ENCODE results near the gene PSMG2. TPM values are rescaled to one million over a fixed set of nuclear protein-coding genes. Genes with fewer than 3 reads are reported as not detected.

Gene PSMG2
- total RNA-seq, result 10 to 100 TPM; 56.7 to 69.9 TPM
- long read RNA-seq, transcript PSMG2-201 (7 exons, 1,686 nt), result major isoform, 55 of 55 reads
- long read RNA-seq, partial matches to known transcripts, result 0 of 55 reads
- long read RNA-seq, other reads (novel, unspliced or antisense), result 0 of 55 reads

- intact Hi-C loops (cut with DNase I, micrococcal nuclease), result no loop called here
- ATAC-seq (peak; percentile 92), DNase-seq (peak; percentile 87 to 93)
These were observed at the start of gene PSMG2, which contains the start of gene CEP76 for GRCh38 chr18:12702221-12703095. Gene PSMG2, plus strand, starts transcription at chr18:12703042. Its CDS starts 66 bp downstream, at chr18:12703108. Gene CEP76, minus strand, starts transcription at chr18:12702723. Its CDS starts 175 bp downstream, at chr18:12702548.

DNA sequence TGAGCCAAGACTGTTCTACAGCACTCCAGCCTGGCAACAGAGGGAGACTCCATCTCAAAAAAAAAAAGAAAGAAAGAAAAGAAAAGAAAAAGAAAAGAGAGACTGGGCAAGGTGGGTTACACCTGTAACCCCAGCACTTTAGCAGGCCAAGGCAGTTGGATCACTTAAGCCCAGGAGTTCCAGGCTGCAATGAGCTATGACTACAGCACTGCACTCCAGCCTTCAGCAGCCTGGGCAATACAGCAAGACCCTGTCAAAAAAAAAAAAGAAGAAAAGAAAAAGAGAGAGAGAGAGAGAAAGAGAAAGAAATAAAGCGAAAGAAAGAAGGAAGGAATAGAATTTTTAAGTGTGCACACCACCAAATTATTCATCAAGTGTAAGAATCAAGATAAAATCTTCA is 47.9 kb upstream of the PSMG2 start:
- ATAC-seq (no peak), DNase-seq (no peak)
- intact Hi-C loops (cut with DNase I, micrococcal nuclease), result no loop called here

DNA sequence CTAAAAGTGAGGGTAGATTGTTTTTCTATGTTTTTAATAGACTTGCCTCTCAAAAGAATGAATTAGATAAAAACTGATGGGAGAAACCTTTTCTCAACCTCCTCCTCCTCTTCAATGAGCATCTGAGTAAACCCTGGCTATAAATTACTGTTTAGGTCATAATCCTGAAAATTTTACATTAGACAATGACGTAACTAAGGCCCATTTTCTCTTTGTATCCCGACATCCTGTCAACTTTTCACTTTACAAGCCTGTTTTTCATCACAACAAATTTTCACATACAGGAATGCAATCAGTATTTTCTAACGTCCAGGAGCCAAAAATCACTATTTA is 46.3 kb upstream of the PSMG2 start:
- intact Hi-C loops (cut with DNase I, micrococcal nuclease), result no loop called here
- no peak for ATAC-seq
- no peak for DNase-seq

DNA sequence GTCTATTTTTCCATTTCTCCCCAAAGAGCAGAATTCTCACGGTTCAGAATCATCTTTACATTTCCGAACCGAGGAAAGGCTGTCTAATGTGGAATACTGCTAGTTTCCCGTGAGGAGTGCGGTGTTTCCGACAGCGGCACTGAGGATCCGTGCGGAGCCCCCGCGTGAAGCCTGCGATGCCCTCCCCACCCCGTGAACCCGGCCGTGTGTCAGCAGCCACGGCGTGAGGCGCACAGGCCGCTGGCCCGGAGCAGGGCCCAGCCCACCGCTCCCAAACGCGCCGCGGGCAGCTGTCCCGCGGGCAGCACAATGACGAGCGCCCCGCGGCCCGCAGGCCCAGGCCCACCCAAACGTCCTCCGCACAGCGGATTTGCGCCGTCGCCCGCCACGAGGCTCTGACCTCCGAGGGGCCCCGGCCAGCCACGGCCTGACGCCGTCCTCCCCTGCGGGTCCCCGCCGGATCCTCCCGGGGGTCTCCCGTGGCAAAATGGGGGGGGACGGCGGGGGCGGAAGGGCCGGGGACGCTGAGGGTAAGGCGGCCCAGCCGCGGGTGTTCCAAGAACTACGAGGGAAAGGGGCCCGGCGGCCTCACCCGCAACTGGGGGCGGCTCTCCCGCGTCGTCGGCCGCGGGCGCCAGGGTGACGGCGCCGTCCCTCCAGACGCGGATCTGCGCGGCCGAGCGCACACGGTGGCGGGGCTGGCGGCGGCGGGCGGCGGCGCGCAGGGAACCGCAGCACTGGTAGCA is 45.7 kb upstream of the PSMG2 start:
- ATAC-seq (peak; percentile 34), DNase-seq (peak in 1 of 2 donors; percentile 36)

GRCh38 chr18:12657684-12658425 is 45.0 kb upstream of the PSMG2 start, which contains the start of gene SPIRE1:
Gene SPIRE1, minus strand, starts transcription at chr18:12658107. Its CDS starts 241 bp downstream, at chr18:12657866.
- peak; percentile 75 to 78 for DNase-seq
- ATAC-seq, result peak; percentile 91
- intact Hi-C loops (cut with DNase I, micrococcal nuclease), result no loop called here

More for the DNA sequence above, 45.7 kb upstream of the PSMG2 start:
- intact Hi-C loops (cut with DNase I, micrococcal nuclease), result no loop called here

DNA sequence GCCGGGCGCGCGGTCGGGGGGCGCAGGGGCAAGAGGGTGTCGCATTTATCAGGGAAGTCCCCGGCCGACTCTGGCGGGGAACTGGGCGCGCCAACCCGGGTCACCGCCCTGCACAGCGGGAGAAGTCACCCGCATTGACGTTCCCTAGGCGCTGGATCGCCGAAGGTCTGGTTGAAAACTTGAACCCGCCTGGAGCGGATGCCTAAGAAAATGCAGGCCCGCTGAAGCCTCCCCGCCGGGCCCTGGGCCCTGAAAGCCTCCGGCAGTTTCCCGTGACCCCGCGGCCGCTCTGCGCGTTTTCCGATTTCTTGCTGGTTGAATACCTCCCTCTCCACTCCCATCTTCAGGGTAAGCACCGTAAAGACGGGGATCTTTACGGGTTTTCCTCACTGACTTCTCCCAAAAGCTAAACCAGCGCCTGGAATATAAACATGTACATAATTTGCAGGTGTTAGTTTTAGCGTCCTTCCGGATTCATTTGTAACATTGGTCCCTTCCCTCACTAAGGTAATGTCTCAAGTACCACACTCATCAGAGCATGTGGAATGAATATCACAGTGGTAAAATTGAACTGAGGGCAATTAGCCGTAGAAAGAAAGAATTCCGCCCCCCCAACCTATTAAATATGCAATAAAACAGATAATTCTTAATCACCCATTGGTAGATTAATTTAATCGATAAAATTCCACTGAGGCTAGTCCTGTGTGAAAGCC is 44.3 kb upstream of the PSMG2 start:
- intact Hi-C loops (cut with DNase I, micrococcal nuclease), result no loop called here
- DNase-seq (peak; percentile 34 to 56), ATAC-seq (peak; percentile 65)

GRCh38 chr18:12659904-12660605 is 42.8 kb upstream of the PSMG2 start:
- intact Hi-C loops (cut with DNase I, micrococcal nuclease), result loop anchor here (2.0 to 5.0 kb wide), 2 partner anchors 263 to 267 kb away; no protein-coding TSS in a partner anchor
- DNase-seq, result peak in 1 of 2 donors; percentile 47
- peak; percentile 44 for ATAC-seq

DNA sequence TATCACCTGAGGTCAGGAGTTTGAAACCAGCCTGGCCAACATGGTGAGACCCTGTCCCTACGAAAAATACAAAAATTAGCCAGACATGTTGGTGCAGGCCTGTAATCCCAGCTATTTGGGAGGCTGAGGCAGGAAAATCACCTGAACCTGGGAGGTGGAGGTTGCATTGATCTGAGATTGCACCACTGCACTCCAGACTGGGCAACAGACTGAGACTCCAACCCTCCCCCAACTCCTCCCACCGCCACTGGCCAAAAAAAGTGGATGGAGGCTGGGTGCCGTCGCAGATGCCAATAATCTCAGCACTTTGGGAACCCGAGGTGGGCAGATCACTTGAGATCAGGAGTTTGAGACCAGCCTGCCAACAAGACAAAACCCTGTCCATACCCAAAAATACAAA is 34.8 kb upstream of the PSMG2 start:
- ATAC-seq (no peak), DNase-seq (no peak)
- intact Hi-C loops (cut with DNase I, micrococcal nuclease), result no loop called here

DNA sequence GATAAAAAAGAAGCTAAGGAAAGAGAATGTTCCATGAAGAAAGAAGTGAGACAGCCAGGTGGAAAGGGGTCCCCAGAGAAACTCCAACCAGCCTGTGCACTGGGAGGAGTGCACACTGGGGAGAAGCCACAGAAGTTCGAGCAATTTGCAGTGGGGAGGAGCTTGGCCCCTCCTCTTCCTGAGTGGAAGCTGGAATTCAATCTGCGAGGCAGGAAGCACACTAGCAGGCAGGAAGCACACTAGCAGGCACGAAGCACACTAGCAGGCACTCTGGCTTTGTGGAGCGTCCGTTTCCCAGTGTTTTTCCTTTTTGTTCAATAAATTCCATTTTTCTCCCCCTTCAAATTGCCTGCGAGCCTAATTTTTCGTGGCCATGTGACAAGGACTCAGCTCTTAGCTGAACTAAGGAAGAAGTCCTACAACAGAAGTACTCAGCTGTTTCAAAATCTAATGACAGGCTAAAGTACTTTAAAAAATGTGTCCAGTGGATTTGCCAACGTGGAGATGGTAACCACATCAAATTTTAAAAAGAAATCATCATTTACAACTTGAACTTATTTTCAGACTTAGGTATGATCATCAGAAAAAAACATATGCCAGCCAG is 23.6 kb upstream of the PSMG2 start:
- ATAC-seq (peak; percentile 41), DNase-seq (peak; percentile 23 to 42)
- intact Hi-C loops (cut with DNase I, micrococcal nuclease), result no loop called here

- intact Hi-C loops (cut with DNase I, micrococcal nuclease), result no loop called here
These were observed 16.7 kb upstream of the PSMG2 start for GRCh38 chr18:12686100-12686499.

GRCh38 chr18:12689256-12689850 is 13.5 kb upstream of the PSMG2 start:
- DNase-seq, result no peak
- ATAC-seq, result no peak
- intact Hi-C loops (cut with DNase I, micrococcal nuclease), result no loop called here

More at GRCh38 chr18:12686100-12686499, 16.7 kb upstream of the PSMG2 start:
- DNase-seq (no peak), ATAC-seq (no peak)

DNA sequence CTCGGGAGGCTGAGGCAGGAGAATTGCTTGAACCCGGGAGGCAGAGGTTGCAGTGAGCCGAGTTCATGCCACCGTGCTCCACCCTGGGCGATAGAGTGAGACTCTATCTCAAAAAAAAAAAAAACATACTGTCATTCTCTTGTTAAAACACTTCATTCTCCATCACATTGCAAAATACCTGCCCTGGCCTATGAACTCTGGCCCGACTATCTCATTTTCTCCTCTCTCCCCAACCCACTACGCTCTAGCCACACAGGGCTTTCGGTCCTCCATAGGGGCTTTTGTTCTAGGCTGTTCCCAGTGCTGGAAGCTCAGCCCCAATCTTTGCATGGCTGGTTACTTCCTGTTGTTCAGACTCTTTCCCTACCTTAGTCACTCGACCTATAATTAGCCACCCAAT is 10.6 kb upstream of the PSMG2 start:
- peak; percentile 38 for ATAC-seq
- DNase-seq, result no peak

DNA sequence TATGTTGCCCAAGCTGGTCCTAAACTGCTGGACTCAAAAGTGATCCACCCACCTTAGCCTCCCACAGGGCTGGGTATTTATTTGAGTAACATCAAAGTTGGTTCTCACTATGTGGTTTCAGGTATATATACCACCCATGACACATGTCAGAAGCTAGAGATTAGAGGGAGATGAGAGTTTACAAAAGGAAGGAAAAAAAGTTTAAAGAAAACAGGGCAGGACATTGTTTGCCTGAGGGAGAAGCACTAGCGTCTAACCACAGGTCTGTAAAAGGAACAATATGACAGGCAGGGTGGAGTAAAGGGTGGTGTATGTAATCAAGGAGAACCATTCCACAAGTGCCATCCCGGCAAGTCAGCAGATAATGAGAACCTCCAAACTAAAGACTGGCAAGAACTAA is 8.8 kb upstream of the PSMG2 start:
- ATAC-seq (peak; percentile 97), DNase-seq (no peak)
- intact Hi-C loops (cut with DNase I, micrococcal nuclease), result no loop called here

More for the DNA sequence above, 10.6 kb upstream of the PSMG2 start:
- intact Hi-C loops (cut with DNase I, micrococcal nuclease), result no loop called here

DNA sequence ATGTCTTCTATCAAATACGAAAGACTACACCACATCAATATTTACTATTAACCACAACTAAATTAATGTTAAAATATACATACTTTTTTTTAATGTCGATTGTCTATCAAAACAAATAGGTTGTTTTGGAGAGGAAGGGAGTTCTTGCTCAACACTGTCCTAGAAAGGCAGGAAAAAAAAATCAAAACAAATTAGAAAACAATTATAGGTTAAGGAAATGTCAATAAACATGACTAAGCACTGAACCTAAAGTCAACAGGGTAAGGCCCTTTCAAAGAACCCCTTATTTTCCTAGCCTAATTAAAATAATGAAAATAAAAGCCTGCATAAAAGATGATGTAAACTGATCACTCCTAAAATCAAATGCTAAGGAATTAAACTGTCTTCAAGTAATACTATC is 3.1 kb upstream of the PSMG2 start:
- DNase-seq (no peak), ATAC-seq (no peak)
- intact Hi-C loops (cut with DNase I, micrococcal nuclease), result no loop called here

DNA sequence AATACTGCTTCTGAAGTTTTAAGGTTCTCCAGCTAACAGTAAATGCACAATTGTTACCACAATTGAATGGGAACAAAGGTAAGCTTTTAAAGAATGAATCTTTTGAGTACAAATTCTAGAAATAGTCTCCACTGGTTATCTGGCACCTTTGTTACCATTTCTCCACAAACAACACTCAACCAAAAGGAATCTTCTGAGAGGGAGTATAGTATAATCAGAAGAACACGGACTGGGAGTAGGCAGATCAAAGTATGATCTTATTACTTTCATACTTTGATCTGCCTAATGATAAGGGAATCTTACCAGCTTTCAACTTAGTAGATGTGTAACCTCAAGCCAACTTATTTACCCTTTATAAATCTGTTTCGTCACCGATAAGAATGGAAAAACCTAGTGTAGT is 1.7 kb upstream of the PSMG2 start:
- no peak for DNase-seq
- intact Hi-C loops (cut with DNase I, micrococcal nuclease), result no loop called here
- ATAC-seq, result no peak

- no peak for DNase-seq
- ATAC-seq, result peak; percentile 53
- intact Hi-C loops (cut with DNase I, micrococcal nuclease), result no loop called here
These were observed 290 bp downstream of the PSMG2 start for GRCh38 chr18:12703096-12703567.

DNA sequence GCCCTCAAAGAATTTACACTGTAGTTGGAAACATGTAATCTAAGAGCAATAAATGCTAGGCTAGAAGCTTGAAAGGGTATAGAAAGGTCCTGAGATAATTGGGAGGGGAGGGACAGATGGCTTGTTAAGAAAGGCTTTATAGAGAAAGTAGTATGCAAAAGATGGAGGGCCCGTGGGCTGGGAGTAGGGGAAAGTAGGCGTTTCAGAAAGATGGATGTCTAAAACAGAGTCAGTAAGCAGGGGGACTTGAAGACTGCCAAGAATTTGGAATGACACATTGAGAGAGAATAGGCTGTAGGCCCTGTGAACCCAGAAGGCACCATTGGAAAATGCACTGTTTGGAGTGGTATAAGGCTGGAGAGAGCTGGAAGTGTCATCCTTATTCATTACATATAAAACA is 822 bp downstream of the PSMG2 start:
- no peak for ATAC-seq

More for the DNA sequence above, 822 bp downstream of the PSMG2 start:
- intact Hi-C loops (cut with DNase I, micrococcal nuclease), result no loop called here
- DNase-seq, result no peak
